Measurements from ENCODE around the gene CTDNEP1.

Gene CTDNEP1

DNA sequence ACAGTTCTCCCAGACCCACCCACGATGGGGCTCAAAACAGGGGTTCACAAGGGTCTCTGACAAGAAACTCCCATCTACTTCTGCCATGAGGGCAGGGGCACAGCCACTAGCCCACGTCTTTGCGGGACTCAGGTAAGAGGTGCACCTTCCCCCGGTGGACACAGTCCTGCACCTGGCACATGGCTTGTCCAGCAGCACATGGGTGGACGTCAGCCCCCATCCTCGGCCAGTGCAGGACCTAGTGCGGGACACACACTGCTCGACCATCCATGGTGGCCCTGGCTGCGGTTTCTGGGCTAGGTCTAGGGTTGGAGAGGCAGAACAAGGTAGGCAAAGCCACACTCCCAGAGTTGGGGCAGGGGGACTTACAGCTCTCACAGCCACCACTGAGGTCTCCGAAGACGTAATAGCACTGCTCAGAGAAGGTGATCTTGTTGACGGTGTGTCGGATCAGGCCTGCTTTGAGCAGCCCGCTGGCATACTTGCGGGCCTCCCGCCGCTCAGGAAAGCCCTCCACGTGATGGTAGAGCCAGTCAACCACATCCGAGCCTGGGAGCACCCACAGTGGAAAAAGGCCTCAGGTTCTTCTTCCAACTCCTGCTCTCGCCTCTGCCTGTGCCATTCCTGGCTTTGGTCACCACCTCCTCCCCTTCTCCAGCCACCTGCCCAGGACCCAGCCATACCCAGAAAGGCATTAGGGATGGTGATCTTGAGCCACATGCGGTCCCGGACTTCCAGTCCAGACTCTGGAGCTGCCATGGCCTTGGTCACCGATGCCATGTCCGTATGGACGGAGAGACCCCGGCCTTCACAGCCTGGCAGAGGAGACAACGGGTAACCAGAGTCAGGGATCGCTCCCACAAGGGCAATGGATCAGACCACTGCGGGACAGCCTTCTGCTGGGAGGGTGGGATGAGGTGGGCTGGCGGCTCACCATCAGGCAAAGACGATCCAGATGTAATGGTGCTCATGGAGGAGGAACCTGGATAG, 24.5 kb downstream of the CTDNEP1 start:
- DNase-seq = no peak

GRCh38 chr17:7225711-7226331, 25.7 kb downstream of the CTDNEP1 start:
- DNase-seq = no peak

DNA sequence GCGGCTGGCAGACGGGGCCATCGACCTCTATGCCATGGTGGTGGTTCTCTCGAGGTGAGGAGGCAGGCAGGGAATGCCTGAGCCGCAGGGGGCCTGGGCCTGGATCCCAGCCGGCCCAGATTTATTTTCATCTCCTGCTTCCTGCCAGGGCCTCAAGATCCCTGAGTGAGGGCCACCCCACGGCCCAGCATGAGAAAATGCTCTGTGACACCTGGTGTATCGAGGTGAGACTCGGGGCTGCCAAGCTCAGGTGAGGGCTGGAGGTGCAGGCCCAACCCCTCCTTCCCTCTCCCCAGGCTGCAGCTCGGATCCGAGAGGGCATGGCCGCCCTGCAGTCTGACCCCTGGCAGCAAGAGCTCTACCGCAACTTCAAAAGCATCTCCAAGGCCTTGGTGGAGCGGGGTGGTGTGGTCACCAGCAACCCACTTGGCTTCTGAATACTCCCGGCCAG, 26.8 kb downstream of the CTDNEP1 start:
- no peak for DNase-seq

DNA sequence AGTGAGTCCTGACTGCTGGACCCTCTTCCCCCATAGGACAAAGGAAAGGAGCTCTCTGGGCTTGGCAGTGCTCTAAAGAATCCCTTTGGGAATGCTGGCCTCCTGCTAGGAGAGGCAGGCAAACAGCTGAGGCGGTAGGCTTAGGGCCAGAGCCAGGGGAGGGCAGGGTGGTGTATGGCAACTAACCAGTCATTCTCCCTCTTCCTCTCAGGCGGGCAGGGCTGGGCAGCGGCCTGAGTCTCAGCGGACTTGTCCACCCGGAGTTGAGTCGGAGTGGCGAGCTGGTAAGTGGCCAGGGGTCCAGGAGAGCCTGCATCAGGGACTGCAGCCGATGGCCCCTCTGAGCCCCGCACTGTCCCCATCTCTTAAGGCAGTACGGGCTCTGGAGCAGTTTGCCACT, 27.4 kb downstream of the CTDNEP1 start:
- no peak for DNase-seq

GRCh38 chr17:7223375-7223774, 28.2 kb downstream of the CTDNEP1 start:
- no peak for DNase-seq

DNA sequence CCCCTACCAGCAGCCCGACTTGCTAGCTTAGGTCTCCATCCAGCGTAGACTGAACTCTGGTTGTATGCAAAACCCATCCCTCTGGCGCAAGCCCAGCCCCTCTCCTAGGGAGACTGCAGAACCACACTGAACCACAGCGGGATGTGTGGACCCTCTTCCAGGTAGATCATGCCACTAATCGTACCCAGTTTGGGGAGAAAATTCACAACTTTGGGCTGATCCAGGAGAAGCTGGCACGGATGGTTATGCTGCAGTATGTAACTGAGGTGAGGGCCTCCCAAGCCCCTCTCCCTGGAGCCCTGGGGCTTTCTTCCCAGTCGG, 28.6 kb downstream of the CTDNEP1 start:
- no peak for DNase-seq

DNA sequence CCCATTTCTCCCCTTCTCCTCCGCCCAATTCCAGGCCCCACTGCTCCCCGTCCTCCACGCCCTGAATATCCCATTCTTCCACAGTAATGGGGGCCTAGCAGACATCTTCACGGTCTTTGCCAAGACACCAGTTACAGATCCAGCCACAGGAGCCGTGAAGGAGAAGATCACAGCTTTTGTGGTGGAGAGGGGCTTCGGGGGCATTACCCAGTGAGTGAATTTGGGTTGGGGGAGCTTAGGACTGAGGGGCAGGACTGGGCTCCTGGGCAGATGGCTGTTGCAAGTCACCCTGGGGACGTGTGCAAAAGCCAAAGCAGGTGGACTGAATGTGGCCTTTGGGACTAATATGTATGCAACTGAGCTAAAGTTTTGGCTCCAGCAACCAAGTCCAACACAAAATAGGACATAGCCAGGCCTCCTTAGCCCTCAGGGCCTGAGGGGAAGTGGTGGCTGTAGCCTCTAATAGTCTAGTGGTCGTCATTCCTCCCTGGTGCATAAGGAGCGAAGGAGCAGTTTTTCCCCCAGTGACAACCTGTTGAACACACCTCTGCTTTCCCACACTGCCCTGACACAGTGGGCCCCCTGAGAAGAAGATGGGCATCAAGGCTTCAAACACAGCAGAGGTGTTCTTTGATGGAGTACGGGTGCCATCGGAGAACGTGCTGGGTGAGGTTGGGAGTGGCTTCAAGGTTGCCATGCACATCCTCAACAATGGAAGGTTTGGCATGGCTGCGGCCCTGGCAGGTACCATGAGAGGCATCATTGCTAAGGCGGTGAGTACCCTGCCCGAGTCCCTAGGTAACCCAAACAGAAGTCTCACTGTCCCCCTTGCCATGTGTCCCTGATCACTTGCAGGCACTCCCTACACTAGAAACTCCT, 29.2 kb downstream of the CTDNEP1 start:
- no peak for DNase-seq

- DNase-seq = no peak
Observed at GRCh38 chr17:7221278-7222092, 30.0 kb downstream of the CTDNEP1 start.

DNA sequence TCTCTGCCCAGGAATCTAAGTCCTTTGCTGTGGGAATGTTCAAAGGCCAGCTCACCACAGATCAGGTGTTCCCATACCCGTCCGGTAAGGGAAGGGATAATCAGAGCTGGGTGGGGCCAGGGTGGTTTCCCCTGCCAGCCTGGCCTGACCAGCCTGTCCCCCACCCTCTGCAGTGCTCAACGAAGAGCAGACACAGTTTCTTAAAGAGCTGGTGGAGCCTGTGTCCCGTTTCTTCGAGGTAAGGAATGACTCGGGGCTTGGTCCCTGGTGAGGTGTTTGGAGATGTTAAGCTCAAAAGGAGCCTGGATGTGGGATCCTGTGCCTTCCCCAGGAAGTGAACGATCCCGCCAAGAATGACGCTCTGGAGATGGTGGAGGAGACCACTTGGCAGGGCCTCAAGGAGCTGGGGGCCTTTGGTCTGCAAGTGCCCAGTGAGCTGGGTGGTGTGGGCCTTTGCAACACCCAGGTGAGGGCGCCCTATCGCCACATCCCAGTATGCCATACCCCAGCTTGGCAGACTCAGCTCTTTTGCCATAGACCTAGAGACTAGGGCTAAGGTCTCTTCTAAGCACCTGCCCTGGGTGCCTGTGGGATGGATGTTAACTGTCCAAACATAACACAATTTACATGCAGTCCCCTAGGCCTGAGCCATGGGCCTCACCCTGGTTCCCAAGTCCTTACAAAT, 30.8 kb downstream of the CTDNEP1 start:
- DNase-seq = no peak

DNA sequence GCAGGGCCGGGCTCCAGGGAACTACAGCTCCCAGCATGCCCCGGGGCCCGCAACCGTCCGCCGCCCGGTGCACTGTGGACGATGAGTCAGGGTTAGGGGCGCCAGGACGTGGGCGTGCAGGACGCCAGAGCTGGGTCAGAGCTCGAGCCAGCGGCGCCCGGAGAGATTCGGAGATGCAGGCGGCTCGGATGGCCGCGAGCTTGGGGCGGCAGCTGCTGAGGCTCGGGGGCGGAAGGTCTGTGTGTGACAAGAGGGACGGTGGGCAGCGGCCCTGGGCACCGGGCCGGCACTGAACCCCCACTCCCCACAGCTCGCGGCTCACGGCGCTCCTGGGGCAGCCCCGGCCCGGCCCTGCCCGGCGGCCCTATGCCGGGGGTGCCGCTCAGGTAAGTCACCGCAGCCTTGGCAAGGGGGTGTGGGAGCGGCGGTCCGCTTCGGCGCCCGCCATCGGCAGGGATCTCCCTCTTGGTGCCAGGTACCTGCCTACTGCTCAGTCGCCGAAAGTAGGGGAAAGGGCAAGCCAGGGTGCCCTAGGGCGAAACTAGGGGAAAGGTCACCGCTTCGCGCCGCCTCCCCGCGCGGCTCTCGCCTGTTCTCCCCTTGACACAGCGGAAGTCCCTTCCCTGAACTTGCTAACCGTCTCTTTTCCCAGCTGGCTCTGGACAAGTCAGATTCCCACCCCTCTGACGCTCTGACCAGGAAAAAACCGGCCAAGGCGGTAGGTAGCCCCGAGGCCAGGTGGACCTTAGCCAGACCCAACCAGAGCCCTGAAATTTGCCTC, 31.5 kb downstream of the CTDNEP1 start, which contains the start of the genes ACADVL and DLG4:
ACADVL (plus strand) TSS at position 127 of the 781 bp plus-strand sequence; CDS start at position 174, 47 bp downstream.
DLG4 (minus strand) TSS at position 25 of the 781 bp plus-strand sequence.
- no peak for DNase-seq

DNA sequence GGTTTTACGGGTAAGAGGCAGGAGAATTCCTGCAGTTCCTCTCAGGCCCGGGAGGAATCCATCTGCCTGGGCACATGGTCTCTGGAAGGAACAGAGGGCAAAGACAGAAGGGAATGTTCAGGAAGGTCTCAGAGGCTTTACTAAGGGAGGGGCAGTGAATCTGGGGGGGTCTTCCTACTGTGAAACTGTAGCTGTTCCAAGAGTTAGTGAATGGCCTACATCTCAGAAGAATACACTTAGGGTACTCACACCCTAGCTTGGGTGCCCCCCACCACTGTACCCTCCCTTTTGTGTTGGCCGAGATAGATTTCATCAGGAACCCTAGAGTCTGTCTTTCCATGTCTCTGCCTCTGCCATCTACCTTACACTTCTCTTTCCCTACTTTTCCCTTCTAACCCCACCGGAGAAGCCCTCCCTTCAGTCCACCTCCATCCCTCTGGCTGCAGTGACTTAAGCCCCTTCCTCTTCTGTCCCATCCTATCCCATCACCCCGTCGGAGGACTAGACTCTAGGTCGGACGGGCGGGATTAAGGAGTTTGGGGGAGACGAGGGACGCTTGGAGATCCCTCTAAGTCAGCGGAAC, 32.2 kb downstream of the CTDNEP1 start:
- DNase-seq = no peak

- no peak for DNase-seq
Observed at GRCh38 chr17:7218758-7219157, 32.8 kb downstream of the CTDNEP1 start.

- DNase-seq = no peak
Observed at GRCh38 chr17:7218166-7218565, 33.4 kb downstream of the CTDNEP1 start.

- DNase-seq = no peak
Observed at GRCh38 chr17:7217113-7217987, 34.2 kb downstream of the CTDNEP1 start.

DNA sequence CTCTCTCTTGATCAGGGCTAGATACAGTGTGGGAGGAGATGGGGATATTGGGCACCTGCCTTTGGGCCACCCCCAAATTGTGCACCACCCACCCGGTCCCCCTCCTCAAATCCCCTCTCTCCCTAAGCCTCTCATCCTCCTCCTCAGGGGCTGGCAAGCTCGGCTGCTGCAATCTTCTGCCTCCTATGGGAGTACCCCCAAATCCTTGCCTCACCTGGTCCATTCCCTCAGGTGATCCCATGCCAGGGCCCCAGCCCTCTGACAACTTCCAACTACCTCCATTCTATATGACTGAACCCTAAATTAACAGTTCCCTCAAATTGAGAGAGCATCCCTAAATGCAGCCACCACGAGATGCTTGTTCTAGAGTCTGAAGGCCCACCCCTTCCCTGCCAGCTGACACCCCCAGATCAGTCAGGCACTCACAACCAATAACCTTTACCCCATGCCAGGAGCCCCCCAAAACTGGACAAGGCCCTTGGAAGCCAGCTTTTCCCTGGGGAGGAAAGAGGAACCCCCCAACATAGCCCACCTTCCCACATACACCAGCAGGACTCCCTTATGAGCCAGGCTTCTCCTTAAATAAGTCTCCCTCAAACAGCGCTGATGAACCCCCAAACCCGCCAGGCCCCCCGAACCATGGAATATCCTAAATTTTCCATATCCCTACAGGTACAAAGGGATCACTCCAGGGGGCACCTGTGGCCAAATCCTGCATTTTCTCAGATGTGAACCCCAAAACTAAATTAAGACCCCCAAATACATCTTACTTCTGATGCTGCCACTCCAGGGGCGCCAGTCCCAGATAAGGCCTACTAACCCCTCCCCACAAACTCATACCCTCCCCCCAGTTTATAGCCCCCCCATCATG, 35.1 kb downstream of the CTDNEP1 start:
- no peak for DNase-seq

GRCh38 chr17:7215652-7216180, 35.8 kb downstream of the CTDNEP1 start:
- no peak for DNase-seq

DNA sequence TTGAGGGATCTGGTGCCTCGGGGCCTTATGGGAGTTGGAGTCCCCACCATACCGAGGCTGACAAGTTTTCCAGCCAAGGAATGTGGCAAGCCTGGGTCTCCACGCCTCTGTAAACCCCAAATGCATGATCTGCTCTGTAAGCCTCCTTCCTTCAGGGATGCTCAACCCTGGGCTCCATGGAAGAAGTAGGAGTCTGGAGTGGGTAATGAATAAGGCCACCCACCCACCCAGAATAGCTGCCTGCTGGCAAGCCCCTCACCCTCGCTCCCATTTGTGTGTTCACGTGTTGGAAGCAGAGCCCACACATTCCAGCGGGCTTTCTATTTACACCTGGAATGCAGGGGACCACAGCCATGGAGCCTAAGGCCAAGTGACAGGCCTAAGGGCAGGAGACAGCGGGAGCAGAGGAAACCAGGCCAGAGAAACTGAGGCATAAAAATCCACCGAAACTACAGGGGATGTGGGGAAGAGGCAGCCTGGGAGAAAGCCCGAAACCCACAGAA, 36.3 kb downstream of the CTDNEP1 start:
- no peak for DNase-seq
